Stimulated activated CD8-positive, alpha-beta memory T cell treated with anti-CD3 and anti-CD28 coated beads, Interleukin-7, amount 100 ng/mL, for 24 hours (primary cell): ENCODE results near the gene LSM14B.
"Not testable (repeated sequence)": the region's sequence is repeated elsewhere in the genome, so short reads cannot be mapped to it uniquely, and the experiment has no call there.

Experiments used
- DNase-seq: peaks from one replicate; pipeline ENCODE4 v3.0.0-alpha.2; 2020; ENCODE audit warnings: low read depth

The LSM14B gene

GRCh38 chr20:62147528-62147927 lies 25.3 kb downstream of the LSM14B start:
- no peak for DNase-seq

GRCh38 chr20:62148383-62148782 lies 26.1 kb downstream of the LSM14B start:
- DNase-seq: not testable (repeated sequence)

GRCh38 chr20:62148908-62149314 lies 26.6 kb downstream of the LSM14B start:
- DNase-seq: no peak

DNA sequence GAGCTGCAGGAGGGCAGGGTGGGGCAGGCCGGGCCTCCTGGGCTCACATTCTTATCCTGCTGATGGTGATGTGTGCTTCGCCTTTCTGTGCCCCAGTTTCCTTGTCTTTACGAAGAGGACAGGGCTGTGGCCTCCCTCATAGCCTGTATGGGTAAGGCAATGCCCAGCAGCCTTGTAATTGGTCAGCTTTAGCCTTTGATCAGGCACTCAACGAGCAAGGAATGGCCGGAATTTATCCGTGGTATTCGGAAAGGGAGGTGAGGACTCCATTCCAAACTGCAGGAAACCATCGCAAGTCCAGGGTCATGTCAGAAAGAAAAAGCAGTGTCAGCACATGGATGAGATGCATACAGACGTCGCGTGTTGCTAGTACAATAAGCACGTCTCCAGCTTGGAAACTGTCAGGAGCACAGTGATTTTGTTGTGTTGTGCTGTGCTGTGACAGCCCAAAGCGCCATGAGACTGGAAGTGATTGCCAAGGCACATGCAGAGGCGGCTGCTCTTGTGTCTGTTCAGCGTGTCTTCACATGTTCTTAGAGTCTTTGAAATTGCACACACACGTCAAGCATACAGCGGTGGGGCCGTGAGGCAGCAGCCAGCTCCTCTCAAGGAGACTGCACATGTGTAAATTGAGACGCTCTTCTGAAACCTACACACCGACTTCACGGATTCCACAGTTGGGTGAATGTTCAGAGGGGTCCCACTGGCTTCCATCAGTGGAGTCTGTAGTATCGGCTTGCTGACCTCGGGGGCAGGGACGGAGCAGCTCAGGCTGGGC lies 27.4 kb downstream of the LSM14B start:
- no peak for DNase-seq

DNA sequence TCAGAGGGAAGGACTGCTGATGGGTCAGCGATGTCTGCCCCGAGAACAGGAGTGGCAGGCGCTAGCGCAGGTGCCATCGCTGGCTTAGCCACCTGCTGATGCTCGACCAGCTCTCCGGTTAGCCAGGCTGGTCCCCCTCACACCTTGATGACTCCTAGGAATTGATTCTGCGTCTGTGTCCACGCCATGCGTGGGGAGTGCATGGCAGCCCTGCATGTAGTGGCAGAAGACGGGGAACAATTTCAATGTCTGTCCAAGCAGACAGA lies 28.0 kb downstream of the LSM14B start:
- no peak for DNase-seq

DNA sequence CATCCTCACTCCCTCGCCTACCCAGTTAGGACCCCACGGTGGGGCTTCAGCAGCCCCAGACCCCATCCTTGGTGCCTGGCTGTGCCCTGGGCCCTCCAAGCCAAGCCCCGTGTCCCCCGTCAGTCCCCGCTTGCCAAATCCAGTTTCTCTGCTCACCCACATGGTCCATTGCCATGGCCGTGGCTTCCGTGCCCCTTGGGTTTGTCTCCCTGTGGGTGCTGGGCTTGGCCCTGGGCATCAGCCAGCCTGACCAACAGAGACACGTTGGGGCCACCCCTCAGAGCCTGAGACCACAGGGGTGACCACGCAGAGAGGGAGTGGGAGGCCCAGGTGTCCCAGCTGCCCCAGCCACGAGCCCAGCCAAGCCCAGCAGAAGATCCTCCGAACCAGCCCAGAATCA lies 28.9 kb downstream of the LSM14B start:
- no peak for DNase-seq

- DNase-seq: no peak
These were observed 29.6 kb downstream of the LSM14B start for GRCh38 chr20:62151835-62152364.

- no peak for DNase-seq
These were observed 33.4 kb downstream of the LSM14B start for GRCh38 chr20:62155428-62156253.

- DNase-seq: no peak
These were observed 33.9 kb downstream of the LSM14B start for GRCh38 chr20:62156254-62156556.

- peak; percentile 53 for DNase-seq
These were observed 34.5 kb downstream of the LSM14B start for GRCh38 chr20:62156592-62157386.

DNA sequence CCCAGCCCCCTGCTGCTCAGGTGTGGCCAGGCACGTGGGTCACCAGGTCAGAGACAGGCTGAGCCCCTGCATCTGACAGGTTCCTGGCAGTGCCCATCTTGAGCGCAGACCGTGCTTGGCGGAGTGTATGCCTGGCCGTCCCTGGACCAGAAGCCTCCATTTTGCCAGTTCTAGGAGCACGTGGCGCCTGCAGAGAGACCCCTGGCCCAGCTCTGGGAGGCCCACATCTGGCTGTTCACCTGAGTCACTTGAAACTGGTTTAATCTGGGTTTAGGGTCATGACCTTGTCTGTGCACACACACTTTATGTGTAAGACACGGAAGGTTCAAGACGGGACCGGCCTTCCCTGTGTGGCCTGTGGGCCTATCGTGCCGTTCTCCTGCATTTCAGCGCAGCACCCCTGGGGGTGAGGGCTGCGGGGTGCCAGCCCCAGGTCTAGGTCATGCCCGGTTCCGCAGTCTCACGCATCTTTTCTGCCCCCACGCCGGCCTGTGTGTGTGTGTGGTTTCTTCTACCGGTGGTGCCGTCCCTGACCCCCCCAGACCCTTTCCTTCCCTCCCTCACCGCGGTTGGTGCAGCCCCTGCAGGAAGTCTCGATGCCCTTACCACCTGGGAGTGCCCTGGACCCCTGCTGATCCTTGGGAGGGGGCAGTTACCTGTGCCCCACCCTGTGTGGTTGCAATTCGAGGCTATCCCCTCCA lies 35.3 kb downstream of the LSM14B start:
- no peak for DNase-seq

DNA sequence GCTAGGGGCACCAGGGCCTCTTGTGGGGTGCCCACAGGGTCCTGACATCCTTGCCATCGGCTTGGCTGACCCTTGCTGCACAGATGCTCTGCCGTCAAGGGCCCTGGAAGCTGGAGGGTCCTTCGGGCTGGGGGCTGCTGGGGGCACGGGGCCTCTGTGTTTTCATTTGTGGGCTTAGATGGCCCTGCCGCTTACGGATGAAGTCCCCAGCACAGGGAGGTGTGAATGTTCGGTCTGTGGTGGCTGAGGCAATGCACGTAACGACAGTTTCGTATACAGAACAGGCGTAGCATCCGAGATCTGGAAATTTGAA lies 35.8 kb downstream of the LSM14B start:
- DNase-seq: no peak

DNA sequence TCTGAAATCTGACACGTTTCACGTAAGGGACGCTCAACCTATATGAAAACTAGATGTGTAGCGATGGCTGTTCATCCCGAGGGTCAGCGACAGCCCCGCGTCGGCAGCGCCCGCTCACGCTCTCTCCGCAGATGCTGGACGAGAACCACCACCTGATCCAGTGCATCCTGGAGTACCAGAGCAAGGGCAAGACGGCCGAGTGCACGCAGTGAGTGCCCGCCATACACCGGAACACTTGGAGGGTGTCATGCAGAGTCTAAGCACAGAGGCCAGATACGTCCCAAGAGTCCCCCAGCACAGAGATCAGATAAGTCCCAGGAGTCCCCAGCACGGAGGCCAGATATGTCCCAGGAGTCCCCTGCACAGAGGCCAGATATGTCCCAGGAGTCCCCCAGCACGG lies 36.3 kb downstream of the LSM14B start:
- DNase-seq: no peak

DNA sequence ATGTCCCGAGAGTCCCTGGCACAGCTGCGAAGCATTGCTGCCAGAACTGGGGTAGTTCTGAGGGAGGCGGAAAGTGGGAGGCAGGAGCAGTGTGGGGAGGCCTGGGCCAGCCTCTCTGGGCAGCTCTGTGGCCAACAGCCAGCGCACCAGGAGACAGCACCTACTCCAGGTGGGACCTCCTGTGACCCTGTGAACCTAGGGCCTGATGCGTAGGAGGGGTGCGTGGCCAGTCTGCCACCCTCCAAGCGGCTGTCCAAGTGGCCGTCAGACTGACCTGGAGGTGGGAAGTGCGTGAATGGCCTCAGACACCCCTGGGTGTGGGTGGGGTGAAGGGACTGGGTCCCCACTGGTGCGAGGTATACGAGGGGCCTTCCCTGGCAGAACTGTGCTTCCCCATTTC lies 36.8 kb downstream of the LSM14B start:
- no peak for DNase-seq

GRCh38 chr20:62159839-62160238 lies 37.6 kb downstream of the LSM14B start:
- DNase-seq: peak; percentile 41

DNA sequence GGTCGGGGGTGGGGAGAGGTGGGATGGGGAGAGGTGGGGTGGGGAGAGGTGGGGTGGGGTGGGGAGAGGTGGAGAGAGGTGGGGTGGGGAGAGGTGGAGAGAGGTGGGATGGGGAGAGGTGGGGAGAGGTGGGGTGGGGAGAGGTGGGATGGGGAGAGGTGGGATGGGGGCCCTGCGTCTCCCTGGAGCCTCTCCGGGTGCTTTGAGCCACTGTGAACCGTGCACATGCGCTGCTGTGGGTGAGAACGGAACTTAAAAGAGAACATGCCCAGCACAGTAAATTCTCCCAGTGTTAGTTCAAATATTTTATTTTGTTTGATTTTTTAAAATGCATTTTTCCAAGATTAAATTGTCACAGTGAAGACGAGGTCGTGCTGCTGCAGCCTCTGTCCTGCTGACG lies 38.0 kb downstream of the LSM14B start:
- no peak for DNase-seq

DNA sequence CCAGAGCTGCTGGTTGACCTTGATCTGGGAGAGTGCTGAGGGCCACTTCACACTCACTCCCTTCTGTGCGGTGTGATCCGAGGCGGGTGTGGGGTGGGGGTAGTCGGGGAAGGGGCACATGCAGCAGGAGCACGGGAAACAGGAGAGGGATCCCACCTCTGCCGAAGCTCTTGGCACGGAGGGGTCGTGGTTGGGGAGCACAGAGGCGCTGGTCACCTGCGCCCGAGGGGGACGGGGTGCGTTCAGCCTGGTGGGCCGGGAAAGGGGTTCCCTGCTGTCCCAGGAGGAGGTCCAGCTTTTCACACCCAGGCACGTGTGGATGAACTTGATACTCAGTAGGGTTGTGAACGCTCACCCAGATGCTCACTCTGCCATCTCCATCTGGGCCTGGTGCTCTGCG lies 38.6 kb downstream of the LSM14B start:
- no peak for DNase-seq

GRCh38 chr20:62161347-62161746 lies 39.1 kb downstream of the LSM14B start:
- no peak for DNase-seq

DNA sequence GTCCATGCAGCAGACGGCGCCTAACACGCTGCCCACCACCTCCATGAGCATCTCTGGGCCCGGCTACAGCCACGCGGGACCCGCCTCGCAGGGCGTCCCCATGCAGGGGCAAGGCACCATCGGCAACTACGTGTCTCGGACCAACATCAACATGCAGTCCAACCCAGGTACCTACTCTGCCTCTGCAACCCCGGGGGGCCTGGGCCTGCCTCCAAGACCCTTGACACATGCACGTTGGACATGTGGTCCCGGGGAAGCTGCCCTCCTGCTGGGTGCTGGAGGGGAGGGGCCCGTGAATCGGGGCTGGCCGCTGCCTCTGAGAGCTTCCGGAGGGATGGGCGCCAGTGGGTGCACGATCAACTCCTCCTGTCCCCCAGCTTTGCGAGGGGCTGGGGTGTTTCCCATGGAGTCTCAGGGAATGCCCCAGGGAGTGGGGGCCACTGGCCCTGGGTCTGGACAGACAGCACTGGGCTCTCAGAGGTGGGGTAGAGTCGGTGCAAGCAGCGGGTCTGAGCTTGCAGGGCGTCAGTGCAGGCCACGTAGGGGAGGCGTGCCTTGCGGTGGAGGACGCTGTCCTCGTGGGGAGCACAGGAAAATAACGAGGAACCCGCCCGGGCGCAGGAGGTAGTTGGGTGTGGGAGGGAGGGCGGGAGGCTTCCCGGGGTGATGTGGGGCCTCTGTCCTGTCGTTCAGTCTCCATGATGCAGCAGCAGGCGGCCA lies 40.6 kb downstream of the LSM14B start:
- DNase-seq: no peak

- no peak for DNase-seq
These were observed 41.2 kb downstream of the LSM14B start for GRCh38 chr20:62163485-62163865.

DNA sequence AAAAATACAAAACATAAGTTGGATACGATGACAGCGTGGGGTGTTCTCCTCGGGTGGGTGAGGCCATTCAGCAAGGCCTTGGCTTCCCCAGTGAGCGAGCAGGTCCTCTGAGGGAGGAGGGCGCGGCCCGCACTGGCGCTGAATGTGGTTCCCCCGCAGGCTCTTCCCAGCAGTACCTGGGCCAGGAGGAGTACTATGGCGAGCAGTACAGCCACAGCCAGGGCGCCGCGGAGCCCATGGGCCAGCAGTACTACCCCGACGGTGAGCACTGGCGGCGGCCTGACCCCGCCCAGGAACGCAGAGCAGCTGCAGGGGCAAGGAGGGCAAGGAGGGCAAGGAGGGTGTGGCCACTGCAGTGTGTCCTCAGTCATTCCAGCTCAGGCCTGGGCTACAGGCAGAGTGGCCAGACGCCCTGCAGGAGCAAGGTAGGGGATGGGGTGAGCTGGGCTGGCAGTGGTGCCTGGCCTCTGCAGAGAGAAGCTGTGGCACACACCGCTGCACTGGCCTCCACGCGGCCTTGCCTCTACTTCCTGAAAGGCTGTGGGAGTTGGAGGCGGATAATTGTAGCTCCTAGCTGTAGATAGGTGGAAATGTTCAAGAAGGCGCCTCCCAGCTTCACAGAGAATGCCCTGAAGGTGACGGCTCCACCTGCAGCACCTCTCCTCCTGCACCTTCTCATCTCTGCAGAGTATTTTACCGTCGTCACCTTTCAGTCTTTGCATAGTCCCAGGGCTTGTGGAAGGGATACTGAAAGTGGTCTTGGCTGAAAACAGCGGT lies 41.9 kb downstream of the LSM14B start:
- no peak for DNase-seq
